Measurements from ENCODE around the gene ASPSCR1.
A peak's percentile ranks its signal among the peaks of the same experiment; 100 is the strongest.

Gene ASPSCR1

DNA sequence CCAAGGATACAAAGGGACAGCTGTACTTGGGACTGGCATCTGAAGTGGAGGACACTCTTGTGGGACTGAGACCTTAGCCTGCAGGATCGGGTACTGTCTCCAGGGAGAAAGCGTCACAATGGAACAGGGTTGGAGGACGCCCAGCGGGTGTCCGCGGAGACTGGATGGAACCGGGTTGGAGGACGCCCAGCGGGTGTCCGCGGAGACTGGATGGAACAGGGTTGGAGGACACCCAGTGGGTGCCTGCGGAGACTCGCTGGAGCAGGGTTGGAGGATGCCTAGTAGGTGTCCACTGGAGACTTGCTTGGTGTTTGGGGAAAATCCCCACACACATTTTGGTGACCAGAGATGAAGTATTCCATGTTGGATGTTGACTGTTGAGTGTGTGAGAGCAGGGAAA lies 30.2 kb upstream of the ASPSCR1 start, which contains the start of gene MYADML2:
MYADML2 (minus strand) TSS at position 45 of the 400 bp plus-strand sequence. CDS start 5,492 bp downstream, outside the sequence.
- Histone ChIP-seq H3F3A (ENCODE audit: insufficient read depth) (peaks cover 46% of the 10 kb centered on the region), H4K20me1 (ENCODE audit: low read depth, low read length) (no peaks in the 10 kb centered on the region), H3K4me2 (ENCODE audit: low read depth, low read length, poor library complexity, severe bottlenecking) (no peak within 1 kb of the TSS), H3K9me3 (ENCODE audit: insufficient read depth, low read length) (no peaks in the 10 kb centered on the region), H3K79me2 (ENCODE audit: insufficient read depth, low read length) (no peaks in the 10 kb centered on the region), H3K27me3 (ENCODE audit: low read length) (no peaks in the 10 kb centered on the region), H2AFZ (ENCODE audit: low read depth, low read length, severe bottlenecking) (no peak within 1 kb of the TSS), H3K4me3 (ENCODE audit: insufficient read depth, low read length, poor library complexity, severe bottlenecking) (no peak within 1 kb of the TSS), H3K36me3 (ENCODE audit: low read length) (no peaks in the 10 kb centered on the region), H3K9ac (ENCODE audit: low read length) (no peak within 1 kb of the TSS), H3K27ac (ENCODE audit: low read depth, low read length) (peak within 1 kb of the TSS; percentile 52), H3K9me2 (replicated peaks; ENCODE audit: insufficient read depth, low read length) (no peaks in the 10 kb centered on the region)
- TF ChIP-seq, protein P1, sequence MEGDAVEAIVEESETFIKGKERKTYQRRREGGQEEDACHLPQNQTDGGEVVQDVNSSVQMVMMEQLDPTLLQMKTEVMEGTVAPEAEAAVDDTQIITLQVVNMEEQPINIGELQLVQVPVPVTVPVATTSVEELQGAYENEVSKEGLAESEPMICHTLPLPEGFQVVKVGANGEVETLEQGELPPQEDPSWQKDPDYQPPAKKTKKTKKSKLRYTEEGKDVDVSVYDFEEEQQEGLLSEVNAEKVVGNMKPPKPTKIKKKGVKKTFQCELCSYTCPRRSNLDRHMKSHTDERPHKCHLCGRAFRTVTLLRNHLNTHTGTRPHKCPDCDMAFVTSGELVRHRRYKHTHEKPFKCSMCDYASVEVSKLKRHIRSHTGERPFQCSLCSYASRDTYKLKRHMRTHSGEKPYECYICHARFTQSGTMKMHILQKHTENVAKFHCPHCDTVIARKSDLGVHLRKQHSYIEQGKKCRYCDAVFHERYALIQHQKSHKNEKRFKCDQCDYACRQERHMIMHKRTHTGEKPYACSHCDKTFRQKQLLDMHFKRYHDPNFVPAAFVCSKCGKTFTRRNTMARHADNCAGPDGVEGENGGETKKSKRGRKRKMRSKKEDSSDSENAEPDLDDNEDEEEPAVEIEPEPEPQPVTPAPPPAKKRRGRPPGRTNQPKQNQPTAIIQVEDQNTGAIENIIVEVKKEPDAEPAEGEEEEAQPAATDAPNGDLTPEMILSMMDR (IDR thresholded peaks at IDR 0.05; ENCODE audit: insufficient read depth, low read length, poor library complexity, severe bottlenecking): no peak
- TF ChIP-seq EZH2phosphoT487 (conservative IDR thresholded peaks at IDR 0.05; ENCODE audit: low read length): no peak

DNA sequence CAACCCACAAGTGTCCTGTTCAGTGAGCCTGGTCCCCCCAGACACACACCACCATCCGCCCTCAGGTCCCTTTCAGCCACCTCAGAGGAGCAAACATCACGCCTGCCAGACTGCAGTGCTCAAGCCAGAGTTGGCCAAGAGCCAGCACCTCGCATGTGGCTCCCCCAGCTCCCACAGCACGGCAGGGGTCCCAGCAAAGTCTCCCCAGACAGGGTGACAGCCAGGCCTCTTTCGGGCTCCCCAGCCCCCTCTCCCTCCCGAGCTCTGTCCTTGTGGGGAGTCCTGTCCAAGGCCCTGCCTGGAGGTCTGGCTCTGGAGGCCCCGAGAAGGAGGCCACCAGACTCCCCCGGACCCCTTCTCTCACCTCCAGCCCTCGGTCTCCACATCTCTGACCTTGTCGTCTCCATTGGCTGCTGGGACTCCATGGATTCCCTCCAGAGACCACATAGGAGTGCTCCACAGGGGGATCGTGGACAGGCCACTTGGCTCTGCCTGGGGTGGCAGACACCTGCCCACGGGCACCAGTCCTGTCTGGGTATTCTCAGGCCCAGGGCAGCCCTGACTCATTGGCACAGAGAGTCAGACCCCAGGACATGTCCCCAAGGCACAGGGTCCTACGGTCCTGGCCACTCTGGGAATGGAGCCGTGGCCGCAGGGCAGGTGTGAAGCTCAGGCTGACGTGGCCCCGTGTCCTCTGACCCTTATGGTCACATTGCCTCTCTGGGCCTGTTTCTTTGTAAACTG lies 28.6 kb upstream of the ASPSCR1 start:
- Histone ChIP-seq H3K27me3 (ENCODE audit: low read length) (no peaks in the 10 kb centered on the region), H4K20me1 (ENCODE audit: low read depth, low read length) (no peaks in the 10 kb centered on the region), H3K4me2 (ENCODE audit: low read depth, low read length, poor library complexity, severe bottlenecking) (no peak overlapping the region), H3K9me2 (replicated peaks; ENCODE audit: insufficient read depth, low read length) (no peaks in the 10 kb centered on the region), H3K9me3 (ENCODE audit: insufficient read depth, low read length) (no peaks in the 10 kb centered on the region), H2AFZ (ENCODE audit: low read depth, low read length, severe bottlenecking) (no peak overlapping the region), H3K79me2 (ENCODE audit: insufficient read depth, low read length) (no peaks in the 10 kb centered on the region), H3K27ac (ENCODE audit: low read depth, low read length) (peak overlapping the region; percentile 57), H3K9ac (ENCODE audit: low read length) (no peak overlapping the region), H3K4me3 (ENCODE audit: insufficient read depth, low read length, poor library complexity, severe bottlenecking) (no peak overlapping the region), H3K36me3 (ENCODE audit: low read length) (no peaks in the 10 kb centered on the region), H3F3A (ENCODE audit: insufficient read depth) (peaks cover 37% of the 10 kb centered on the region)
- TF ChIP-seq, protein P1 (IDR thresholded peaks at IDR 0.05; ENCODE audit: insufficient read depth, low read length, poor library complexity, severe bottlenecking): no peak
- no peak for TF ChIP-seq EZH2phosphoT487 (conservative IDR thresholded peaks at IDR 0.05; ENCODE audit: low read length)

- H3F3A ChIP-seq (ENCODE audit: insufficient read depth): peaks cover 28% of the 10 kb centered on the region
- H3K4me3 ChIP-seq (ENCODE audit: insufficient read depth, low read length, poor library complexity, severe bottlenecking): no peak overlapping the region
- H2AFZ ChIP-seq (ENCODE audit: low read depth, low read length, severe bottlenecking): no peak overlapping the region
- no peaks in the 10 kb centered on the region for H3K36me3 ChIP-seq (ENCODE audit: low read length)
- no peaks in the 10 kb centered on the region for H3K9me2 ChIP-seq (replicated peaks; ENCODE audit: insufficient read depth, low read length)
- no peaks in the 10 kb centered on the region for H3K79me2 ChIP-seq (ENCODE audit: insufficient read depth, low read length)
- H3K27ac ChIP-seq (ENCODE audit: low read depth, low read length): peak overlapping the region; percentile 86
- TF ChIP-seq, protein P1 (IDR thresholded peaks at IDR 0.05; ENCODE audit: insufficient read depth, low read length, poor library complexity, severe bottlenecking): no peak
- no peak for TF ChIP-seq EZH2phosphoT487 (conservative IDR thresholded peaks at IDR 0.05; ENCODE audit: low read length)
- H4K20me1 ChIP-seq (ENCODE audit: low read depth, low read length): no peaks in the 10 kb centered on the region
- H3K9me3 ChIP-seq (ENCODE audit: insufficient read depth, low read length): no peaks in the 10 kb centered on the region
- H3K9ac ChIP-seq (ENCODE audit: low read length): no peak overlapping the region
- H3K4me2 ChIP-seq (ENCODE audit: low read depth, low read length, poor library complexity, severe bottlenecking): peak overlapping the region; percentile 34
- no peaks in the 10 kb centered on the region for H3K27me3 ChIP-seq (ENCODE audit: low read length)
These were observed 26.9 kb upstream of the ASPSCR1 start for GRCh38 chr17:81950501-81950900.

All from SU-DHL-6 (cell line).